ENCODE results near the gene NT5DC2. TPM values are rescaled to one million over a fixed set of nuclear protein-coding genes. Genes with fewer than 3 reads are reported as not detected.

Gene NT5DC2
- polyA plus RNA-seq, 4 donors = 97.3 to 156 (median 147) TPM

DNA sequence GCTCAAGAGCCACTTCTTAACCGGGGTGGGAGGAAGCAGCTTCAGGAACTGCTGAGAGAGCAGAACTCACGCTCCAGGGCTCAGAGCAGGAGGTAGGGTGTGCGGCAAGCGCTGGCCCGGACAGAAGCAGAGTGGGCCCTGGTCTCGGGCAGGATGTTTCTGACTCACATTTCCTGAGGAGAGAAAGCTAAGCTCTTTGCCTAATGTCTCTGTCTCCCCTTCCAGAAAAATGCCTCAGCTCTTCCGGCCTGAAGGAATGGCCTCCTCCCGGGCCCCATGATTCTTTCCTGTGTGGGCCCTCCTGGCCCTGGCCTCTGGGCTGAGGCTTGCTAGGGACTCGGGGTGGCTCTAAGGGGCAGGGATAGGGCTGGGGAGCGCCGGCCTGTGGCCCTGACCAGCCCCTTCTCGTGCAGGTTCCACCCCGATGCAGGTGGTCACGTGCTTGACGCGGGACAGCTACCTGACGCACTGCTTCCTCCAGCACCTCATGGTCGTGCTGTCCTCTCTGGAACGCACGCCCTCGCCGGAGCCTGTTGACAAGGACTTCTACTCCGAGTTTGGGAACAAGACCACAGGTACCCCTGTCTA, 42.6 kb downstream of the NT5DC2 start:
- no peak for DNase-seq (ENCODE audit: low read depth in 4 of 4, low spot score in 3 of 4)

GRCh38 chr3:52490035-52490938, 43.4 kb downstream of the NT5DC2 start:
- DNase-seq (ENCODE audit: low read depth in 4 of 4, low spot score in 3 of 4) = no peak

GRCh38 chr3:52489453-52489852, 44.2 kb downstream of the NT5DC2 start:
- DNase-seq (ENCODE audit: low read depth in 4 of 4, low spot score in 3 of 4) = no peak

DNA sequence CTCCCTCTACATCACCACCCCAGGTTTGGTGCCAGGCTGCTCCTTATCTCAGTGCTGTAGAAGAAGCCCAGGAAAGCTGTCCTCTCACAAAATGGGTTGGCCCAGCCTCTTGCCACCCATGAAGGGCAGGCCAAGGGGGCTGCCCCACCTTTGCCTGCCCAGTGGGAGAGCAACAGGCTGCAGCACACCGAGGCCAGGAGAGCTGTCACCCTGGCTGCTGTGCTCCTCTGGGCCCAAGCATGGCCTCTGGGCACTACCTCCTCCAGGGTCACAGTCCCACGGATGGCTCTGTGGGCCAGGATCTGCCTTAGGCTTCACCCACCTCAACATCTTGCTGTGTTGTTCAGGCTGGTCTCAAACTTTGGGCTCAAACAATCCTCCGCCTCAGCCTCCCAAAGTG, 44.9 kb downstream of the NT5DC2 start:
- no peak for DNase-seq (ENCODE audit: low read depth in 4 of 4, low spot score in 3 of 4)

DNA sequence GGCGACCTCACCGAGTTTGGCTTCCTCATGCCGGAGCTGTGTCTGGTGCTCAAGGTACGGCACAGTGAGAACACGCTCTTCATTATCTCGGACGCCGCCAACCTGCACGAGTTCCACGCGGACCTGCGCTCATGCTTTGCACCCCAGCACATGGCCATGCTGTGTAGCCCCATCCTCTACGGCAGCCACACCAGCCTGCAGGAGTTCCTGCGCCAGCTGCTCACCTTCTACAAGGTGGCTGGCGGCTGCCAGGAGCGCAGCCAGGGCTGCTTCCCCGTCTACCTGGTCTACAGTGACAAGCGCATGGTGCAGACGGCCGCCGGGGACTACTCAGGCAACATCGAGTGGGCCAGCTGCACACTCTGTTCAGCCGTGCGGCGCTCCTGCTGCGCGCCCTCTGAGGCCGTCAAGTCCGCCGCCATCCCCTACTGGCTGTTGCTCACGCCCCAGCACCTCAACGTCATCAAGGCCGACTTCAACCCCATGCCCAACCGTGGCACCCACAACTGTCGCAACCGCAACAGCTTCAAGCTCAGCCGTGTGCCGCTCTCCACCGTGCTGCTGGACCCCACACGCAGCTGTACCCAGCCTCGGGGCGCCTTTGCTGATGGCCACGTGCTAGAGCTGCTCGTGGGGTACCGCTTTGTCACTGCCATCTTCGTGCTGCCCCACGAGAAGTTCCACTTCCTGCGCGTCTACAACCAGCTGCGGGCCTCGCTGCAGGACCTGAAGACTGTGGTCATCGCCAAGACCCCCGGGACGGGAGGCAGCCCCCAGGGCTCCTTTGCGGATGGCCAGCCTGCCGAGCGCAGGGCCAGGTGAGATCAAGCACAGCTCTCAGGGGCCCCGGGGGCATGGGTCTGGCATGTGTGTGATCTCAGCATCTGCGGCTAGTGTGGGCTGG, 45.6 kb downstream of the NT5DC2 start:
- no peak for DNase-seq (ENCODE audit: low read depth in 4 of 4, low spot score in 3 of 4)

GRCh38 chr3:52487050-52487787, 46.4 kb downstream of the NT5DC2 start:
- DNase-seq (ENCODE audit: low read depth in 4 of 4, low spot score in 3 of 4) = no peak

DNA sequence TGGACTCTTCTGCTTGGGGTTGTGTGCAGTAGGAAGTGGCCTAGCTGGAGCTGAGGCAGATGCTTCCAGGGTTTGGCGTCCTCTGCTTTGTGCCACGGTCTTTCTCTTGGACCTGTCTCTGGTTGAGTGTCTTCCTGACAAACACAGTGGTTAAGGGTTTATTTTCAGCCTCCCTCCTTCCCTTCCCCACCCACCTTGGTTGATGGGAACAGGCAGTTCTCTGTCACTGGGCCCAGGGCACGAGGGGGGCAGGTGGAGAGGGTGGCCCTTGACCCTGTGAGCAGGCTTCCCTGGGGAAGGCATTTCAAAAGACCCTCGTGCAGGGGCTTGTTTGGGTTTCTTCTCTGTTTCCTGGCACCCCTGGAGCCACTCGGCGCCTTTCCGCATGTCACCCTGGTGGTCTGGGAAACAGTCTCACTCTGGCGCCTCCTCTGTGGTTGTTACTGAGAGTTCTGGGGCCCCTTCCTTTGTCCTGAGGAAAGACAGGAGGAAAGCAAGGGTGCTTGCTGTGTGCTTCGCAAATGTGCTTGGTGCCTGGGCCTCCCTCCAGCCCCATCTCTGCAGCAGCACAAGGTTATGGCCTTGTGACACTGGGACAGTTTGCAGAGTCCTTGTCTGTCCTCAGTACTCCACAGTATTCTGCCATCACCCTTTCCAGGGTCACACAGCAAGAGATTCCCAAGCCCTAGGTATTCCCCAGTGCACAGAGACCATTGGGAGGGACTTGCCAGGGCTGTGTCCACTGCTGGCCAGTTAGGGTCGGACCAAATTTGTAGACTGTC, 48.8 kb downstream of the NT5DC2 start:
- DNase-seq (ENCODE audit: low read depth in 4 of 4, low spot score in 3 of 4) = no peak

GRCh38 chr3:52483577-52484381, 49.9 kb downstream of the NT5DC2 start:
- peak in 1 of 4 donors; percentile 12 for DNase-seq (ENCODE audit: low read depth in 4 of 4, low spot score in 3 of 4)

DNA sequence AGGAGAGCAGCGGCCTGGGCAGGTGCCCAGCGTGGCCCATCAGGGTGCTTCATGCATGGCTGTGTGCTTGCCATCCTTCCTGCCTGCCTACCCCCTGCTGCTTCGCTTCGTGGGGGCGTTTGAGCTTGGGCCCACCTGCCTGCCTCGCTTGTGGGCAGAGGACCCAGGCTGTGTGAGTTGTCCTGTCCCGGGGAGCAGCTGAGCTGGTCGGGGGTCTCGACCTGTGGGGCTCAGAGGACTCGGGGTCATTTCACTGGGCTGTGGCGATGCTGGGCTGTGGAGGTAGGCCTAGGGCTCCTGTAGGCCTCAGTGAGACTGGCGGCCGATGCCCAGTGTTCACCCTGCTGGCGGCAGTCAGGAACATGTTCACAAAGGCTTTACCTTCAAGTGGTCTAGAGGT, 50.6 kb downstream of the NT5DC2 start:
- no peak for DNase-seq (ENCODE audit: low read depth in 4 of 4, low spot score in 3 of 4)

DNA sequence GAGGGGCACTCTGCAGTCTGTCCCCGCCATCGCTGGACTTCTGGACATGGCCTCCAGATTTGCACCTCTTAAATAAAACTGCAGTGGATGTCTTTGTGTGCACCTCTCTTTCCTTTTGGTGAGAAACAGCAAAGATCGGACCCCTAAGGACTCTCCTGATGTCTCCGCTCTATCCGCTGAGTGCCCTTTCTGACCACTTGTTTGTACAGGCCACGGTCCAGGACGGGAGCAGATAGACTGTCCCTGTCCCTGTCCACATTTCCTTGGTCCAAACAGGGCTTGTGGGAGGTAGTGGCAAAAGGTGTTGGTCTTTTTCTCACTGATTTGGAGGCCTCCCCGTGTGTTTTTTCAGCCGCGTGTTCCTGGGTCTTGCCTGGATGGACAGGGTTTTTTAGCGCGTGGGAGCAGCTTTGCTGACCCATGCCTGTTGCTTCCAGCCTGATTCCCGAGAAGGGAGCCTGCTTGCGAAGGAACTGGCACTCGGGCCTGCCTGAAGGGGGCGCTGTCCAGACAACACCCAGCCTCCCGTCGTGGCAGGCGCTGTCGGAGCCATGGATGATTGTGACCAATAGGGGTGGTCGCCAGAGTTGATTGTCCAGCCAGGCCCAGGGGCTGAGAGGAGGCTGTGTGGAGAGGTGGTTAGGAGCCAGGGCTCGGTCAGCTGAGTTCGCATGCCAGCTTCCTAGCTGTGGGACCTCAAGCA, 51.7 kb downstream of the NT5DC2 start:
- DNase-seq (ENCODE audit: low read depth in 4 of 4, low spot score in 3 of 4) = no peak

DNA sequence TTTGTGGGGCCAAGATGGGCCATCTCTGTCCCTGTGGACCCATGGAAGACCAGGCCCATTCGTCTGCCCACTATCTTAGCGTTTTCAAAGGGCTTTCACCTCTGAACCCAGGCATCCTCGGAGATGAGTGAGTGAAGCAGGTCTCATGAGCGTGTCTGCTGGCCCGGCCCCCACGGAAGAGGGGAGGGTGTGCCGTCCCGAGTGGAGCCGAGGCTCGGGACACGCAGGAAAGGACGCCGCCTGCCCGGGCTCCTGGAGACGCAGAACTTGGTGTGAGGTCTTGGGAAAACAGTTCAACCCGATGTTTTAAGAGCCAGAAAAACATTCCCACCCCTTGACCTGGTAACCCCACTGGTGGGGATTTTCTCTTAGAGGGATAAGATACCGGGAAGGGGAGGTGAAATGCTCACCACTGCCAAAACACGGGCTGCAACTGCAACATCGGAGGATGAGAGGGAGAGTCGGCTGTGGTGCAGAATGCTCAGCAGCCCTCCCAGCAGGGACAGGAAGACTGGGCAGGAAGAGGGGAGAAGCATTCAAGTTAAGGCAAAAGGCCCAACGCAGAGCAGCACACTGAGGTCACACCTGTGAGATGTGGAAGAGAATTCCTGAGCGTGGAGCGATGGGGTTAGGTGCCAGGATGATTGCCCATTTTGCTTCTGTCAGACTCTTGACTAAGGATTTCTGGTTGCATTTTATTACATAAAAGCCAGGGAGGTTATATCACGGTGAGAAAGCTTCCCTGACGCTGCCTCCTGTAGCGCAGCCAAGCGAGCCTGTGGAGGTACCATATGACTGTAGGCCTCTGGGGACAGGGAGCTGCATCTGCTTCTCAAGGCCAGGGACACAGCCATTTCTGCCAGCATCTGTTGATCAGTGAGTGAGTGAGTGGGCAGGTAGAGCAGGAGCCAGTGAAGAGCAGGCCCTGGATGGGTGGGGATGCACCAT, 52.6 kb downstream of the NT5DC2 start:
- DNase-seq (ENCODE audit: low read depth in 4 of 4, low spot score in 3 of 4) = no peak

DNA sequence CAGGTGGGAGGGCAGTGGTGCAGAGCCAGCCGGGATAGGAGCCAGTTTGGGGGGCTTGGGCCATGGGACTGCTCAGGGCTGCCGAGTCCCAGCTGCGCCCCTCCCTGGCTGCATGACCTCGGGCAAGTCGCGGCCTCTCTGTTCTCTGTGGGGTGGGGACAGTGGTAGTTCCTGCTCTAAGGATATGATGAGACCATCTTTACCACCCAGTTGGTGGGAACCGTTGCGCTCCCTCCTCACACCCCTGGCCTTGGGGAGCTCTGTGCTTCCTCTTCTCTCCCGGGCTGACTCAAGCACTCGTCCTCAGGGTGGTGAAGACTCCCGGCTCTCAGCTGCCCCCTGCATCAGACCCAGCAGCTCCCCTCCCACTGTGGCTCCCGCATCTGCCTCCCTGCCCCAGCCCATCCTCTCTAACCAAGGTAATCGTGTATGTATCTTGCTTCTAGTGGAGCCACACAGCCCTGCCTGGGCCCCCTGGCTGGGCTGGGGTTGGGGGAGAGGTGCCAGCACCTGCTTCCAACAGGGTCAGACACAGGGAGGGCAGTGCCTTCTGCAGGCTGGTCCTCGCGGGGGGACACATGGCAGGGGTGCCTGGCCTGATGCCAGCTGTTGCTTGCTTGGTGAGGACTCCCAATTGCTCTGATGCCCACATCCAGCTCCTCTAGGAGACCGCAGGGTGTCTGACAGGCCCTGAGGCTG, 53.6 kb downstream of the NT5DC2 start:
- no peak for DNase-seq (ENCODE audit: low read depth in 4 of 4, low spot score in 3 of 4)

DNA sequence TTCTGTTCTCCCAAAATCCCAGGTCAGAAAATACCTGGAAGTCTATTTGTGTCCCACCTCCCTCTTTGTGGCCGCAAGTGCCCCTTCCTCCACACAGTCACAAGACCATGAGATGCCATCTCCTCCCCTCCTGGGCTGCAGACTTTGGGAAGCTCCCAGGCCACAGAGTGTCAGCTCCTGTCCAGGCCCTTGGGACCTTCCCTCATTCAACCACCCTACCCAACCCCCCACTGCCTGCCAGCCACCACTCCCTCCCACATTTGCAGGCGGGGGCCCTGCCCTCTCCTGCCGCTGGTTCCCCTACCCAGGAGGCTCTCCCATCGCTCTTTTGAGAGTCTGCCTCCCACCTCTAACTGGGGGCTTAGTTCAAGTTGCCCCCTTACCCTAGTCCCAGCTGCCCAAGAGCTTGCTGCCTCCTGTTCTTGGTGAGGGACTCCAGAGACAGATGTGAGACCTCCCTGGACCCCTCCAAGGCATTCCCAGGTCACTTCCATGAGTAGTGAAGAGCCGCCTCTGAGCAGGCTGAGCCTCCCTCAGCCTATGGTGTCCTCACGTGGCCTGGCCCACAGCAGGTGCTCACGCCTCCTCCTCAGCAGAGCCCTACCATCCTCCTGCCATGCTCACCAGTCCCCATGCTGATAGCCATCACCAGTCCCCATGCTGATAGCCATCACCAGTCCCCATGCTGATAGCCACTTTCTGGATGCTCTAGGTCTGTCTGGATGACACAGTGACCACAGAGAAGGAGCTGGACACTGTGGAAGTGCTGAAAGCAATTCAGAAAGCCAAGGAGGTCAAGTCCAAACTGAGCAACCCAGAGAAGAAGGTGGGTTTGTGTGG, 54.4 kb downstream of the NT5DC2 start:
- no peak for DNase-seq (ENCODE audit: low read depth in 4 of 4, low spot score in 3 of 4)

DNA sequence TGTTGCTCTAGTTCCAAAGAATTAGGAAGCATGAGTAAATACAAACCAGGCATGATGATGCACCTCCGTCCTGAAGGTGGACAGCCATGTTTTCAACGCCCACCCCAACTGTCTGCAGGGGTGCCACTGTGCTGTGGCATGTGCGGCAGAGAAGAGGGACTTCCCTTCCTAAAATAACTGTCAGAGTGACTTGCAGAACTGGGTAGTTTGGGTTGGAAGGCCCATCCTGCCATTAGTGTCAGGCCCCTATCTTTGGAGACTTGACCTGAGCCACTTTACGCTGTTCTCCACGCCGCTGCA, 55.9 kb downstream of the NT5DC2 start:
- no peak for DNase-seq (ENCODE audit: low read depth in 4 of 4, low spot score in 3 of 4)

DNA sequence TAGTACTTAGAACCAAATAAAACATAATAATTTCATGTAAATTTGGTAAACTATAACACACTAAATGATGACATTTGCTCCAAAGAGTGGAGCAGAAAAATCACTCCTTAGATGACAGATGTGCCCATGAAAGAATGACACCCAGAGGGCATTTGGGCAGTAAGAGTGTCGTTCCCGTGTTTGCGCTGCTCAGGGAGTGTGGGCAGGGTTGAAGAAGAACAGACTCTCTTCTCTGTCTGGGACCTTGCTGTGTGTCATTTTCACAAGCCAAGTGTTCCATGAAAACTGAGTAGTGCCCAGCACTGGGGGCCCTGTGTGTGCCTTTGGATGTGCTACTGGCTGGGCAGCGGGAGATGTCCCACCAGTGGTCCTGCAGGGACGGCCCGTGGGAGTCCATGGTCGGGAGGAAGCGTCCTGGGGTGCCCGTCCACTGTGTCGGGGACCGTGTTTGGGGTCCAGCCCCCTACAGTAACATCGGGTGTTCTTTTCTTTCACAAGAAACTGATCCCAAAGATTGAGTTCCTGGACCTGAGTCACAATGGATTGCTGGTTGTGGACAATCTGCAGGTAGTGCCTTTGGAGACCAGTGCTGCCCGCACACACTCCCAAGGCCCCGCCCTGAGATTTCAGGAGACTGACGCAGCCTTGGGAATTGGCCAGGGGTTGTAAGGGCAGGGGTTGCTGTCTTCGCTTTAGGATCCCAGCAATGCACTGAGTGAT, 56.4 kb downstream of the NT5DC2 start:
- DNase-seq (ENCODE audit: low read depth in 4 of 4, low spot score in 3 of 4) = no peak

All from left renal pelvis (tissue), 4 donors.